Uterus (tissue), 4 donors: Measurements from ENCODE around the gene ZNF28. TPM values are rescaled to one million over a fixed set of nuclear protein-coding genes. Genes with fewer than 3 reads are reported as not detected.
"Not testable (repeated sequence)": the region's sequence is repeated elsewhere in the genome, so short reads cannot be mapped to it uniquely, and the experiment has no call there.

Experiments
- DNase-seq, 2 donors: peaks; one replicate each; pipeline ENCODE4 v3.0.0-alpha.2; 2019 to 2020
- H3K27ac ChIP-seq, 2 donors: fragments of 200-600 bp; sonication (generic); 1 replicate in 1 of 2; 2 replicates in 1 of 2; pipeline ENCODE4 v1.5.1; 2016 to 2018
- H3K27me3 ChIP-seq, 2 donors: fragments of 200-600 bp; sonication (generic); one replicate each; pipeline ENCODE4 v1.5.1; 2018 to 2019; ENCODE audit warnings: control low read depth in 1 of 2
- H3K36me3 ChIP-seq, 2 donors: fragments of 200-600 bp; sonication (generic); one replicate each; pipeline ENCODE4 v1.5.1; 2019; ENCODE audit warnings: control low read depth in 1 of 2
- H3K4me1 ChIP-seq, 2 donors: fragments of 200-600 bp; sonication (generic); one replicate each; pipeline ENCODE4 v1.5.1; 2018 to 2019; ENCODE audit warnings: control low read depth in 1 of 2
- H3K4me3 ChIP-seq, 2 donors: fragments of 200-600 bp; sonication (generic); 1 replicate in 1 of 2; 2 replicates in 1 of 2; pipeline ENCODE4 v1.5.1; 2018 to 2019; ENCODE audit warnings: mild to moderate bottlenecking in 1 of 2
- H3K9me3 ChIP-seq, 2 donors: fragments of 200-600 bp; sonication (generic); one replicate each; pipeline ENCODE4 v1.5.1; 2019; ENCODE audit warnings: control low read depth in 1 of 2
- POLR2A ChIP-seq, 2 donors: fragments of 450-650 bp; IDR thresholded peaks; one replicate each; pipeline ENCODE4 v1.6.1; 2016; ENCODE audit warnings: antibody characterized with exemption in 2 of 2, mild to moderate bottlenecking in 1 of 2, moderate library complexity in 1 of 2
- intact Hi-C: fragments of 100-400 bp; cut with DNase I; formaldehyde crosslinking; loops from one replicate; pipeline ENCODE4 v1.15.1; 2023; ENCODE audit warnings: low total_unique reads
- total RNA-seq, 4 donors: library from RNA; depleted of rRNA in 3 of 4; stranded (reverse); fragments of >200 nt in 3 of 4; gene quantifications; one replicate each; pipeline versions ENCODE4 v1.1.0 to v1.2.4, GENCODE V29; 2014 to 2023
- TF ChIP-seq, protein P1 (sequence below), 4 experiments: fragments of 200-600 bp in 2 of 4; fragments of 450-650 bp in 2 of 4; sonication (generic) in 2 of 4; IDR thresholded peaks; one replicate each; pipeline ENCODE4 v1.5.1; 2016 to 2019; ENCODE audit warnings: antibody characterized with exemption in 4 of 4, mild to moderate bottlenecking in 2 of 4, moderate library complexity in 1 of 4
- donor health status: DM: yes; HTN: yes; CAD: no.

The ZNF28 gene
- total RNA-seq: 10 to 100 TPM in 2 of 4 donors, 1 to 10 TPM in 2; 3.5 to 30.6 (median 12.0) TPM

- Histone ChIP-seq H3K4me3 (peak within 1 kb of the TSS; percentile 47 to 53), H3K27ac (peak within 1 kb of the TSS; percentile 42 to 73)
- H3K36me3 ChIP-seq, intact Hi-C loops, H3K9me3 ChIP-seq, H3K27me3 ChIP-seq, H3K4me1 ChIP-seq: not testable (repeated sequence)
- TF ChIP-seq, protein P1, sequence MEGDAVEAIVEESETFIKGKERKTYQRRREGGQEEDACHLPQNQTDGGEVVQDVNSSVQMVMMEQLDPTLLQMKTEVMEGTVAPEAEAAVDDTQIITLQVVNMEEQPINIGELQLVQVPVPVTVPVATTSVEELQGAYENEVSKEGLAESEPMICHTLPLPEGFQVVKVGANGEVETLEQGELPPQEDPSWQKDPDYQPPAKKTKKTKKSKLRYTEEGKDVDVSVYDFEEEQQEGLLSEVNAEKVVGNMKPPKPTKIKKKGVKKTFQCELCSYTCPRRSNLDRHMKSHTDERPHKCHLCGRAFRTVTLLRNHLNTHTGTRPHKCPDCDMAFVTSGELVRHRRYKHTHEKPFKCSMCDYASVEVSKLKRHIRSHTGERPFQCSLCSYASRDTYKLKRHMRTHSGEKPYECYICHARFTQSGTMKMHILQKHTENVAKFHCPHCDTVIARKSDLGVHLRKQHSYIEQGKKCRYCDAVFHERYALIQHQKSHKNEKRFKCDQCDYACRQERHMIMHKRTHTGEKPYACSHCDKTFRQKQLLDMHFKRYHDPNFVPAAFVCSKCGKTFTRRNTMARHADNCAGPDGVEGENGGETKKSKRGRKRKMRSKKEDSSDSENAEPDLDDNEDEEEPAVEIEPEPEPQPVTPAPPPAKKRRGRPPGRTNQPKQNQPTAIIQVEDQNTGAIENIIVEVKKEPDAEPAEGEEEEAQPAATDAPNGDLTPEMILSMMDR (IDR thresholded peaks at IDR 0.05): peak in 1 of 4 experiments; percentile 12
- peak; percentile 76 for DNase-seq
Measured at GRCh38 chr19:52821204-52821960, at the start of gene ZNF28. TSS of gene ZNF28 (minus strand) at chr19:52821633. CDS start at chr19:52817958, 3,675 bp downstream.

DNA sequence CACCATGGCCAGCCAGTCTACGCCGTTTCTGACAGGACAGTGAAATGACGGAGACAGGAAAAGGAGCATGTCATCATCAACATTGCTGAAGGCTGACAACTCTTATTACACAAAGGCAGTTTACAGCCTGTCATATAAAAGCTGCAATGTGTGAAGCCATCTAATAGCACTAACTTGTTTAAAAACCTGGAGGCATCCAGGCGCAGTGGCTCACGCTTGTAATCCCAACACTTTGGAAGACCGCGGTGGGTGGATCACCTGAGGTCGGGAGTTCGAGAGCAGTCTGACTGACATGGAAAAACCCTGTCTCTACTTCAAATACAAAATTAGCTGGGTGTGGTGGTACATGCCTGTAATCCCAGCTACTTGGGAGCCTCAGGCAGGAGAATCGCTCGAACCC, 46.6 kb upstream of the ZNF28 start:
- H3K27ac ChIP-seq, H3K4me1 ChIP-seq, H3K36me3 ChIP-seq, H3K4me3 ChIP-seq, H3K27me3 ChIP-seq, DNase-seq, H3K9me3 ChIP-seq, intact Hi-C loops: not testable (repeated sequence)

GRCh38 chr19:52857378-52858191, 36.2 kb upstream of the ZNF28 start, which contains the start of gene ZNF468:
TSS of gene ZNF468 (minus strand) at chr19:52857619. CDS start at chr19:52854272, 3,347 bp downstream.
- peak; percentile 70 to 81 for DNase-seq
- intact Hi-C loops, H3K4me1 ChIP-seq, H3K9me3 ChIP-seq, H3K27me3 ChIP-seq, H3K36me3 ChIP-seq: not testable (repeated sequence)
- H3K4me3 ChIP-seq: peak within 1 kb of the TSS; percentile 55 to 63
- peak within 1 kb of the TSS; percentile 67 to 80 for H3K27ac ChIP-seq
- peak; percentile 7 to 46 for TF ChIP-seq POLR2A (IDR thresholded peaks at IDR 0.05)
- TF ChIP-seq, protein P1 (IDR thresholded peaks at IDR 0.05): peak in 1 of 4 experiments; percentile 41

DNA sequence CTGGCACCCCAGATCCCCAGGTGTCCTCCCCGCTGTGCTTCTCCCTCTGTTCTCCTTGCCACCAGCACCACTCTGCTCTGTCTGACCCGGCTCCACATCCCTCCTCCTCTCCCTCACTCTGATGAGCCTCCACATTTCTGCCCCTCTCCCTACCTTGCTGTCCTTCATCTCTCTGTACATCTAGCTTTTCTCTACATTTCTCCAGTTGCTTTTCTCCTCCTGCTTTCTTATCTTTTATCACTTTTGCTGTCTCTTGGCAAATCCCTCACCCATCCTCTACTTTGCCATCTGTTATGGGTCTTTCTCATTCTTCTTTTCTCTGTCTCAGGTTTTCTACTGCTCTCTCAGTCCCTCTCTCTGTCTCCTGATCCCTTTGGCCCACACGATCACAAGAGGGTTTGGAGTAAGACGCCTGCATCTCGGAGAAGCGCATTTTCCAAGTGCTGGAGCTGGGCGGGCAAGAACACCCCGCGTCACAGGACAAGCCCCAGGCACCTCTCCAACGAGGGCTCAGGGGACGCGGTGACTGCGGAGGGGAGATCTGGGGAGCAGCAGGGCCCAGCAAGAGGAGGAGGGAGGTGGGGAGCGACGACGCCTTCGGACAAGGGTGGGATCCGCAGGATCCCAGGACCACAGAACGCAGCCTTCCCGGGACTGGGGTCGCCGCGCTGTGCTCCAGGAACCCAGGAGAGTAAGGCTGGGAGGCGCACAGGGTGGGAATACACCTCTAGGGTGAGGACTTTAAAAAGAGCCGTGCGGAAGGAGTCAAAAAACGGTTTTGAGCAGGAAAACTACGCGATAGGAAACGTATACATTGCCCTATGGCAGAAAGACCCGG, 35.3 kb upstream of the ZNF28 start:
- DNase-seq: peak; percentile 16 to 19
- H3K4me3 ChIP-seq: peak overlapping the region; percentile 55 to 63
- H3K27ac ChIP-seq: peak overlapping the region; percentile 60 to 80
- H3K27me3 ChIP-seq, H3K36me3 ChIP-seq, intact Hi-C loops, H3K9me3 ChIP-seq, H3K4me1 ChIP-seq: not testable (repeated sequence)

DNA sequence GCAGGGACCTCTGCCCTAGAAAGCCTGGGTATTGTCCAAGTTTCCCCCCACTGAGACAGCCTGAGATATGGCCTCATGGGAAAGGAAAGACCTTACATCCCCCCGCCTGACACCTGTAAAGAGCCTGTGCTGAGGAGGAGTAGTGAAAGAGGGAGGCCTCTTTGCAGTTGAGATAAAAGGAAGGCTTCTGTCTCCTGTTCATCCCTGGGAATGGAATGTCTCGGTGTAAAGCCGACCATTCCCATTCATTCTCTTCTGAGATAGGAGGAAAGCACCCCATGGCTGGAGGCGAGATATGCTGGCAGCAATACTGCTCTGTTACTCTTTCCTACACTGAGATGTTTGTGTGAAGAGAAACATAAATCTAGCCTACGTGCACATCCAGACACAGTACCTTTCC, 25.9 kb upstream of the ZNF28 start:
- H3K4me3 ChIP-seq, intact Hi-C loops, H3K27ac ChIP-seq, H3K27me3 ChIP-seq, H3K36me3 ChIP-seq, DNase-seq, H3K4me1 ChIP-seq, H3K9me3 ChIP-seq: not testable (repeated sequence)

DNA sequence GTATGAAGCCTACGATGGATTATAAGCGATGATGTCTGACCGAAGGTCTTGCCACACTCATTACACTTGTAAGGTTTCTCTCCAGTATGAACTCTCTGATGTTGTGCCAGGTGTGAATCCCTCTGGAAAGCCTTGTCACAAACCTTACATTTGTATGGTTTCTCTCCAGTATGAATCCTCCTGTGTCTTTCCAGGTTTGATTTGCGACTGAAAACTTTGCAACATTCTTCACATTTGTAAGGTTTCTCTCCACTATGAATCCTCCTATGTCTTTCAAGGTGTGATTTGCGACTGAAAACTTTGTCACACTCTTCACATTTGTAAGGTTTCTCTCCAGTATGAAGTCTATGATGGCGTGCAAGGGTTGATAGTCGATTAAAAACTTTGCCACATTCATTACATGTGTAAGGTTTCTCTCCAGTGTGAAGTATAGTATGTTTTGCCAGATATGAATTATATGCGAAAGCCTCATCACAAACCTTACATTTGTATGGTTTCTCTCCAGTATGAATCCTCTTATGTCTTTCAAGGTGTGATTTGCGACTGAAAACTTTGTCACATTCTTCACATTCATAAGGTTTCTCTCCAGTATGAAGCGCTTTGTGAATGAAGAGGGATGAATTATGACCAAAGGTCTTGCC, 19.5 kb upstream of the ZNF28 start:
- H3K36me3 ChIP-seq, H3K27ac ChIP-seq, H3K4me3 ChIP-seq, H3K27me3 ChIP-seq, H3K4me1 ChIP-seq, intact Hi-C loops, DNase-seq: not testable (repeated sequence)
- peaks cover 0 to 13% of the 10 kb centered on the region in 2 donors for H3K9me3 ChIP-seq

DNA sequence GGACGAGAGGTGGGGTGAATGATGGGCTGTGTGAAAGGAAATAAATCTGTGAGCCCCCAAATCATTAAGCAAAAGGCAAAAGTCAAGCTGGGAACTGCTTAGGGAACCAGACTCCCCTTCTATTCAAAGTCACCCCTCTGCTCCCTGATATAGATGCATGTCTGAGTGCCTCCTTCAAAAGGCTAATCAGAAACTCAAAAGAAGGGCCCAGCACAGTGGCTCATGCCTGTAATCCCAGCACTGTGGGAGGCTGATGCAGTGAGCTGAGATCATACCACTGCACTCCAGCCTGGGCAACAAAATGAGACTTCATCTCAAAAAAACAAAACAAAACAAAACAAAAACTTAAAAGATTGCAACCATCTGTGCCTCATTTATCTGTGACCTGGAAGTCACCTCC, 12.9 kb upstream of the ZNF28 start:
- H3K9me3 ChIP-seq, intact Hi-C loops, H3K27me3 ChIP-seq, H3K4me1 ChIP-seq, DNase-seq, H3K27ac ChIP-seq, H3K36me3 ChIP-seq, H3K4me3 ChIP-seq: not testable (repeated sequence)

DNA sequence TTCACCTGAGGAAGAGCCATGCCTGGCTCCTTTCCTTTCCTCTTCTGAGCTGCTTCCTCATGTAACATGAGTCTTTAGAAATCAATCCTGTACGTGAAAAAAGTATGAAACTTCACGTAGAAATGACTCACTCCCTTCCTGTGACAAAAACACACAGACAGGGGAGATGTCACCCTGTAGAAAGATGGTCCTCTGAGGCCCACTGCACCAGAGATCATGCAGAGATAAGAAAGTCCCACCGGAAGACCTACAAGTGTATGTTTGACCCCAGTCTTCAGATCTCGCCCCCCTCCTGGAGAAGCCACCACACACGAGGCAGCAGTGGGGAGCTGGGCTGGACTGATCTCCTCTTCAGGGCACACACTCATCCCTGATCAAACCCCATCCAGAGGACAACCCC, 12.1 kb upstream of the ZNF28 start:
- intact Hi-C loops, H3K27ac ChIP-seq, H3K27me3 ChIP-seq, DNase-seq, H3K9me3 ChIP-seq, H3K4me3 ChIP-seq, H3K36me3 ChIP-seq, H3K4me1 ChIP-seq: not testable (repeated sequence)

DNA sequence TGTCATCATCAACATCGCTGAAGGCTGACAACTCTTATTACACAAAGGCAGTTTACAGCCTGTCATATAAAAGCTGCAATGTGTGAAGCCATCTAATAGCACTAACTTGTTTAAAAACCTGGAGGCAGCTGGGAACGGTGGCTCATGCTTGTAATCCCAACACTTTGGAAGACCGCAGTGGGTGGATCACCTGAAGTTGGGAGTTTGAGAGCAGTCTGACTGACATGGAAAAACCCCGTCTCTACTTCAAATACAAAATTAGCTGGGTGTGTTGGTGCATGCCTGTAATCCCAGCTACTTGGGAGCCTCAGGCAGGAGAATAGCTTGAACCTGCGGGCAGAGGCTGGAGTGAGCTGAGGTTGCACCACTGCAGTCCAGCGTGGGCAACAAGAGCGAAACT, 8.4 kb upstream of the ZNF28 start:
- H3K9me3 ChIP-seq, DNase-seq, intact Hi-C loops, H3K4me1 ChIP-seq, H3K27me3 ChIP-seq, H3K36me3 ChIP-seq, H3K4me3 ChIP-seq, H3K27ac ChIP-seq: not testable (repeated sequence)
